Activated gamma-delta T cell (primary cell): ENCODE measurements around the gene AEN.
"Not testable (repeated sequence)": the region's sequence is repeated elsewhere in the genome, so short reads cannot be mapped to it uniquely, and the experiment has no call there.

Source experiments
- DNase-seq: peaks from one replicate; lab custom pipeline; 2025; lab: John Stamatoyannopoulos, UW

Gene AEN

GRCh38 chr15:88630798-88631463 lies 9.8 kb downstream of the AEN start:
- DNase-seq: no peak

DNA sequence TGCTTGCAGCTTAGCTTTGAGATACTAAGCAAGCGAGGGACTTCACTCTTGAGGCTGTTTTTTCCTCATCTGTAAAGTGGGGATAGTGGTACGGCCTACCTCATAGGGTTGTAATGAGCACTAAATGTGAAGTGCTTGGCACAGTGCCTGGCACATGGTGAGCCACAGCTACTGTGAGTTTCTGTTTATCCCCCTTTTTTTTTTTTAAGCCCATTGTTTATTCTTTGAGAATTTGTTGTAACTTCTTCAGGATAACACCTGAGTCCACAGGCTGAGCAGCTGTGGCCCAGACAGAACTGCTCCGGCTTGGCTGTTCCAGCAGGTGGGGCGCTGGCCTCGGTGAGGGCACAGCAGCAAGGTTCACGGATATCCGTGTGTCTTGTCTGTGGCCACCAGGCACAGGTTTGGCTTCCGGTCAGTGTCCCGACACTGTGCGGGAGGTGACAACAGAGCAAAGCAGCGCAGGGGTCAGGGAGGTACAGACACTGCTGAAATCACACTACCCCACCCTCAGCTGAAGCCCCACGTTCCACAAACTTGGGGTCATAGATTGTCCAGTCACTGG lies 10.4 kb downstream of the AEN start:
- DNase-seq: no peak

DNA sequence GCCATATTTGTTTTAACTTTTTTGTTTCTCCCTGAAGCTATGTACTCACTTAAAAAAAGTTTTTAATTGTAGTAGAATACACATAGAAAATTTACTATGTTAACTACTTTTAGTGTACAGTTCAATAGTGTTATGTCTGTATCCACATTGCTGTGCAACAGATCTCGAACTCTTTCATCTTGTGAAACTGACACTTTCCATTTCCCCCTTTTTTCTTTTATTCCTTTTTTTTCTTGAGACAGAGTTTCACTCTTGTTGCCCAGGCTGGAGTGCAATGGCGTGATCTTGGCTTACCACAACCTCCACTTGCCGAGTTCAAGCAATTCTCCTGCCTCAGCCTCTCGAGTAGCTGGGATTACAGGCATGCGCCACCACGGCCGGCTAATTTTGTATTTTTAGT lies 11.7 kb downstream of the AEN start:
- DNase-seq: not testable (repeated sequence)

- DNase-seq: no peak
These were observed 13.3 kb downstream of the AEN start for GRCh38 chr15:88634449-88634848.

DNA sequence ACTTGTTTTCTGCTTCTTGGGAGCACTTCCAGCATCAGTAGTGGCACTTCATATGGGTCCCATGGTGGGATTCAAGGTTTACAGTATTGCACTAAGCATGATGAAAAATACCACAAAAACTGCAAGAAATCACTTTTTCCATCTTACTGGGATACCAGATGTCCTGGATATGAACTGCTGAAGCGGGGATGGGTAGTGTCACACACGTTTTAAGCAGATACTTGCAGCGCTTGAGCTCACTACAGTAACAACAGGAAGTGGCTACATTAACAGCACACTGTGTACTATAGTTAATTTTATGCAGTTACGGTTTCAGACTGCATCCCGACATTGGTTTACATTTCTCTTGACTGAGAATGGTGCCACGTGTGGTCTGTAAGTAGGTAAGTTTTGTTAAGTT lies 14.2 kb downstream of the AEN start:
- no peak for DNase-seq

- DNase-seq: no peak
These were observed 14.9 kb downstream of the AEN start for GRCh38 chr15:88636050-88636449.

DNA sequence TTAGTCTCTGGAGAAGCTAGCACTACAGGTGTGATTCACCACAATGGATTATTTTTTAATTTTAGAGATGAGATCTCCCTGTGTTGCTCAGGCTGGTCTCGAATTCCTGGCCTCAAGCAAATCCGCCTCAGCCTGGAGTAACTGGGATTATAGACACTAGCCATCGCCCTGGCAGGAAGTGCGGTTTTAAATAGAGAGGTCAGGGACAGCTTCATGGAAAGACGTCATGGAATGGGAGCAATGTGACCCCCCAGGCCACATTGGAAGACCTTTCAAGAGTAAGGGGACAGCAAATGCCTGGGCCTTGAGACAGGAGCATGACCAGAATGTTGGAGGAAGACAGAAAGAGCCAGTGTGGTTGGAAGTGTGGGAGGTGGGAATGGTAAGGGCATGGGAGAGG lies 15.5 kb downstream of the AEN start:
- DNase-seq: no peak

DNA sequence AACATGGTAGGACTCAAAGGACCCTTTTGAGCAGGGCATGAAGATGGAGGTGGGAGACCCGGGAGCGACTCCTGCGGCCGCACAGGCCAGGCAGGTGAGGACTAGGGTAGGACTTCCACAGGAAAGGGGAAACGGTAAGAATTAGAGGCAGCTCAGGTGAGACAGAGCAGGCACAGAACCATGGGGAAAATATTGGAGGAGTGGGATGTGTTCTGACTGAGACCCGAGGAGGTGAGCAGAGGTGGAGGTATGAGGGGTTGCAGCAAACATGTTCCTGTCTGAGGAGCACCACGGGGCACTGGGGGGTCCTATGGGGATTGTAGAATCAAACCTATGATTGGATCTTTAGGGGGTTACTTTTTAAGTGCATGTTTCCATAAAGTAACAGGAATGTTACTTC lies 16.3 kb downstream of the AEN start:
- no peak for DNase-seq

DNA sequence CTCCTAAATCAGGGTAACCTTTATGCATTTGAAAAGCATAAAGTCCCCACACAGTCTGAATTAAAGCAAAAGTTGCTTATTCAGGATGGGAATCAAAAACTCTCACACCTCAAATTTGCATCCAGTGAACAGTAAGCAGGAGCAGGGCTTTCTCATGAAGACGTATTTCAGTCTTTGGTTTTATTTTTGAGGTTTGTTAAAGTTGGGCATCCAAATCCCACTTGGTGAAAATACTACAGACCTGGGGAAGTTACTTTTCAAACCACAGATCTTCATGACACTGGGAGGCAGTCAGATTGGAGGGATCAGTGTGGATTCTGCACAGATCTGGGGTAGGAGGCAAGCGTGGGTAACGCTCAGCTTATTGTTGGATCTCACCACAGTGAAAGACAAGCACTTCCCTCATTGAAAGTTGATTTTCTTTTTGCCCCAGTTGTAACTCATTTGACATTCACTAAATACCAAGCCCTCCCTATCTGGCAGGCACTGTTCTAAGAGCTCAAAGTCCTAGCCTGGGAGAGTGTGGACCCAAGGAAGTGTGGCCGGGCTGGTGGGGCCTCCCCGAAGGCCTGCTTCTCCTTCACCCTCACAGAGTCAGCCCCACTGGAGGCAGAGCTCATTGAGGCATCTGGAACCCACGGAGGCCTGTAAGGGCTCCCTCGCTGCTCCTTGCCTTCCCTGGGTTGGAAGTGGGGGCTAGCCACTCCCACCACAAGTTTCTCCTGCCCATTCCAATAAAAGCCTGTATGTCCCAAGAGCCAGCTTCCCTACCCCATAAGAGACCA lies 16.9 kb downstream of the AEN start:
- DNase-seq: no peak

- peak; percentile 90 for DNase-seq
These were observed 17.7 kb downstream of the AEN start, which contains the start of gene ISG20 for GRCh38 chr15:88638626-88639372. ISG20 (plus strand) TSS chr15:88639016; CDS start chr15:88639367, 351 bp downstream.

- no peak for DNase-seq
These were observed 20.9 kb downstream of the AEN start for GRCh38 chr15:88641959-88642452.

GRCh38 chr15:88642514-88642913 lies 21.4 kb downstream of the AEN start:
- not testable (repeated sequence) for DNase-seq

GRCh38 chr15:88644741-88645140 lies 23.6 kb downstream of the AEN start:
- DNase-seq: no peak

- DNase-seq: no peak
These were observed 24.3 kb downstream of the AEN start for GRCh38 chr15:88645171-88646087.

- DNase-seq: no peak
These were observed 24.9 kb downstream of the AEN start for GRCh38 chr15:88646088-88646405.

DNA sequence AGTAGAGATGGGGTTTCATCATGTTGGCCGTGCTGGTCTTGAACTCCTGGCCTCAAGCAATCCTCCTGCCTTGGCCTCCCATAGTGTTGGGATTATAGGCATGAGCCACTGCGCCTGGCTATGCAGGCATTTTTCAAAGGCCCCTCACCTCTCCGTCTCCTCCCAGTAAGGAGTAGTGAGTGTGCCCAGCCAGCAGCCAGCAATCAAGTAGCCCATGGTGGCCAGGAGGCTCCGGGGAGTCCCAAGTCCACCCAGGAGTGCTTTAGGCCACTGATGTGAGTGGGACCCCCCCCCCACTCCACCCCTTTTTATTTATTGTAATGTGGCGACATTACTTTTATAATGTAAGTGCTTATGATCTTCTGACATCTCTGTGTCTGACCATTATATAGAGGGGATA lies 25.8 kb downstream of the AEN start:
- no peak for DNase-seq

DNA sequence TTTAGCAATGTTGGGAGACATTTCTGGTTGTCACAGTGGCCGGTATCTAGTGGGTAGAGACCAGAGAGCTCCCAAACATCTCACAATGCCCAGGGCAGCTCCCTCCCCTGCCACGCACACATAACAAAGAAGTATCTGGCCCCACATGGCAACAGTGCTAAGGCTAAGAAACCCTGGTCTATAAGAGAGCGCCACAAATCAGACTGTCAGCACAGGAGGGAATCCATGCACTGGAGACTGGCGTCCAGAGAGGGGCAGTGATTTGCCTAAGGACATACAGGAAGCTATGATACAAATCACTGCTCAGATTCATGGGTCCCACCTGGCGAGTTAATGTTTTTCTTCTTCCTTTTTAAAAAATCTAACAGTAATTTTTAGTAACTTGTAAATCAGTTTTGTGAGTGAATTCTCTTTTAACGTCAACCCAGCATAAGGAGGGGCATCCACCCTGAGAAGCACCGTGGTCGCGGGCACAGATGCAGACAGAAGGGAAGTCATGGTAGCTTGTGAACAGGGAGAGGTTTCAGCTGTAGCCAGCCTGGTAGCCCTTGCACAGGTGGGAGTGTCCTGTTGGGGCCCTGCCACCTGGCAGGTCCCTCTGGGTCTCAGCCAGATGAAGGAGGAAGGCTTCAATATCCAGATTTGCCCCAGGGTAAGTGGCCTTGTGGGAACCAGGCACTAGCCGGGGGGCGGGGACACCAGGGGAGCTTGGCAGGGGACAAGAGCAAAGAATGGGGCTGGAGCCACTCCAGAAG lies 26.4 kb downstream of the AEN start:
- no peak for DNase-seq

- DNase-seq: no peak
These were observed 27.4 kb downstream of the AEN start for GRCh38 chr15:88648357-88649214.

GRCh38 chr15:88649286-88649733 lies 28.2 kb downstream of the AEN start:
- peak; percentile 43 for DNase-seq
